Superior temporal gyrus (tissue), 1 donor: ENCODE data around the gene PHLPP2.

Experiments used
- DNase-seq: peaks from one replicate; pipeline ENCODE4 v3.0.0-alpha.2; 2016; ENCODE audit errors: extremely low spot score

Gene PHLPP2

GRCh38 chr16:71669926-71670536, 54.5 kb downstream of the PHLPP2 start:
- no peak for DNase-seq

- DNase-seq, result no peak
Measured at GRCh38 chr16:71666928-71667707, 57.4 kb downstream of the PHLPP2 start.

DNA sequence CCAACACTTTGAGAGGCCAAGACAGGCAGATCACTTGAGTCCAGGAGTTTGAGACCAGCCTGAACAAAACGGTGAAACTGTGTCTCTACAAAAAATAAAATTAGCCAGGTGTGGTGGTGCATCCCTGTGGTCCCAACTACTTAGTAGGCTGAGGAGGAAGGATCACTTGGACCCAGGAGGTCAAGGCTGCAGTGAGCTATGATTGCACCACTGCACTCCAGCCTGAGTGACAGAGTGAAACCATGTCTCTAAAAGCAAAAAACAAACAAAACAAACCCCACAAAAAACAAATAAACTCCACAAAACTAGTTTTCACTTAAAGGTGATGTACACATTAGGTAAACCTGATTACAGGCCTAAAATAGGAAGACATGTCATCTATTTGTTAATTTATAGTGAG, 58.2 kb downstream of the PHLPP2 start:
- DNase-seq, result no peak

DNA sequence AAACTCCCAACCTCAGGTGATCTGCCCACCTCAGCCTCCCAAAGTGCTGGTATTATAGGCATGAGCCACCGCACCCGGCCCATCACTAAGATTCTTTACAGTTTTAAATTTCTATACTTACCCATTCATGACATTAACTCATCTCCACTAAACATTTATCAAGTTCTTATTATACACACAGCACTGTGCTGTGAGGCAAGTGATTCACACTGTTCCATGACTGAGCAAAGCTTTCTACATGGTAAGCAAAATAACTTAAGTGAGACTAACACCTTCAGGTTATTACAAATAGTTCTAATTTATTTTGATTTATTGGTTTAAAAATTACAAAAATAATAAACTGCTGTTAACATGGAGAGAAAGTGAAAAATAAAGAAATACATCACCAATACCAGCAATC, 65.0 kb downstream of the PHLPP2 start:
- no peak for DNase-seq

- no peak for DNase-seq
Measured at GRCh38 chr16:71658771-71659170, 65.7 kb downstream of the PHLPP2 start.

- no peak for DNase-seq
Measured at GRCh38 chr16:71649704-71650103, 74.8 kb downstream of the PHLPP2 start.

GRCh38 chr16:71648921-71649320, 75.6 kb downstream of the PHLPP2 start:
- DNase-seq, result no peak

DNA sequence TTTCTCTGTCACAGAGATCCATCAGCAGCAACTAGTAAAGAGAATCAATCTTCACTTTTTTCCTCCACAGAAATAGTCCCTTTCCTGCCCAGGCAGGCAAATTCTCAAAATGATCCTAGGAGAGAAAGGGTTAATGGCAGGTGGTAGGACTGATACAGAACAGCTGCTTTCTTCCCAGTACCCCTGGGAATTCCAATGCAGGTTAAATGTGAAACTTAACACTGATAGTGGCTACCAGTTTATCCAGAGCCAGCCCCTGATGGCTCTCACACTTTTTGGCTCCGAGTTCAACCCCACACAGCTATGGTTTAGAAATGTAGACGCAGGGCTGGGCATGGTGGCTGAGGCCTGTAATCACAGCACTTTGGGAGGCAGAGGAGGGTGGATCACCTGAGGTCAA, 76.3 kb downstream of the PHLPP2 start:
- DNase-seq, result no peak

DNA sequence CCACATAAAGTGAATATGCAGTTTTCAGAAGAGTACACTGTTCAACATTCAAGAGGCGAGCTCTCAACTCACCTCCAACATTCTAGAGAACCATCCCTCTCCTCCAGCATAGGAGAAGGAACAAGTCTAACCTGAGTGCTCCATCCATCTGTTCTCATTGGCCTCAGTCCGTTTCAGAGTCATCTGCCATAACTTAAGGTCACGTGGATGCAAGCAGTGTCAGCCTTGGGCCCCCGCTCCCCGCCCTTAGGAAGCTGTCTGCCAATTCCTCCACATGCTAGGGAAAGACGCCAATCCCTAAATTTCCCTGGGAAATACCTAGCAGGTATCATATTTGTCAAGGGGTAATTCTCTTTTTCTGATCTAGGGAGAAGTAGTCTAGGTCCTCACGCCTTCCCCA, 77.1 kb downstream of the PHLPP2 start:
- no peak for DNase-seq

DNA sequence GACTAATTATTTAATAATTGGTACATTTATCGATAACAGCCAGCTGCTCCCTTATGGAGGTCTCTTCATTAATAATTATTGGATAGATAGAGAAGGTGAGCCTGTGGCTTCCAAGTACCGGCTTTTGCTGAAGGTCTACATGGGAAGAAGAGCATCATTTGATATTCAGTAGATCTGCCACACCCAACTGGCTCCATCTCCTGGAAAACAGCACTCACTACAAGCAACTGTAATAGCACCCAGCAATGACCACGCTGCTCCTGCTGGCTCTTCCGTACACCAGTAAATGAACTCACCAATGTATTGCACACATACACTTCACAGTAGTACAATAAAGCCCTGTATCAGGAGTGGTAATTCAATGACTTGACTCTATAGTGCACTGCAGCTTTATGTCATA, 79.1 kb downstream of the PHLPP2 start:
- no peak for DNase-seq

DNA sequence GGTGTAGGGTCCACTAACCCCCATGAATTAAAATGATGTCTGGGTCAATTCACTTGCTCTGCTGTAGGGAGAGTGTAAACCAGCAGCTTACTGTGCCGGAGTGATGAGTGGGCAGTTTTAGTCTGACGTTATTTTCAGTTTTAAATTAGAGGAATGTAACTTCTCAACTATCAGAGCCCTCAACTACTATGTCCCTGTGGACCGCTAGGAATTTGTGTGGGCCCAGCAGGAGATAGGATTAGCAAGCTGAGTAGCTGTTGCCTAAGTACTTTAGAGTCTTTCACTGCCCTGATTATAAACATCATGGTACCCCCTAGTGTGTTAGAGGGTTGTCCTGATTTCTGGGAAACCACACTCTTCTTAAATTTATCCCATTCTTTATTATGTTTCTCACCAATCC, 87.1 kb downstream of the PHLPP2 start:
- DNase-seq, result no peak

GRCh38 chr16:71635632-71636031, 88.9 kb downstream of the PHLPP2 start:
- DNase-seq, result no peak

DNA sequence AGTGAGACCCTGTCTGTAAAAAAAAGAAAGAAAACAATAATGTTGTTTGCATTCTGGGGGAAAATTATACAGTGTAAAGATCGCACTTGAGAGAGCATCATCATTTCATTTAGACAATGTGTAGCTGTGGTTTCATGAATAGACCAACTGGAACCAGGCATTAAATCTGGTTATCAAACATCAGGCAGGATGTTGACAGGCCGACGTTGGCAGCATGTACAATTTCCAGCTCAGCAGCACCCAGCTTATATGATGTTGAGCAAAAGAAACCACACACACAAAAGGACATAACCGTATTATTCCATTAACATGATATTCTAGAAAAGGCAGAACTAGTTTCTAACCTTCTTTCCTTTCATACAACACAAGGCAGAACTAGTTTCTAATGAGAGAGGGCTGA, 92.7 kb downstream of the PHLPP2 start:
- DNase-seq, result no peak

- no peak for DNase-seq
Measured at GRCh38 chr16:71630808-71631207, 93.7 kb downstream of the PHLPP2 start.

DNA sequence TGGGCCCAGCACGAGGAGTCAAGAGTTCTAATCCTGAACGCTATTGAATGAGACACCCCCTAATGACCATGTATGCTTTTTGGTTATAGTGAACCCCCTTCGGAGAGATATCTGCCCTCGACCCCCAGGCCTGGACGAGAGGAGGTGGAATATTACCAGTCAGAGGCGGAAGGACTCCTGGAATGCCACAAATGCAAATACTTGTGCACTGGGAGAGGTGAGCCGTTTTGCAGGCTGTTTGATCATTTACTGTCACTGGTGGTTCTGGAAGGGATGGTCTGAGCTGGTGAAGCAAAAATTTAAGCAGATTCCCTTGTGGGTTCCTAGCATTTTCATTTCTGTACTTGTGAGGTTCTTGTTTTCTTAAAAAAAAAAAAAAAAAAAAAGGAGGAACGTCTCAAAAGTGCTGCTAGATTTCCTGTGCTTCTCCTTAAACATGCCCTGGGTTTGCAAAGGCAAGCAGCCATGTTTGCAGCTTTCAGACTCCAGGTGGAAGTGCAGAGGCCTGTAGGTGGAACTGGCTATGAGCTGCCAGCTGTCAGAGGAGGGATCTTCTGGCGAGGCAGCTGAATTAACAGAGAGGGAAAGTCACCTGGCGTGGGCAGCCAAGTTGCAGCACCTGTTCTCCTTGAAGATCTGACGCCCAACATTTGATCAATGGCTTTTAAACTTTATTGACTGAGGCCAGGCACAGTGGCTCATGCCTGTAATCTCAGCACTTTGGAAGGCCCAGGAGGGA, 95.1 kb downstream of the PHLPP2 start:
- no peak for DNase-seq

DNA sequence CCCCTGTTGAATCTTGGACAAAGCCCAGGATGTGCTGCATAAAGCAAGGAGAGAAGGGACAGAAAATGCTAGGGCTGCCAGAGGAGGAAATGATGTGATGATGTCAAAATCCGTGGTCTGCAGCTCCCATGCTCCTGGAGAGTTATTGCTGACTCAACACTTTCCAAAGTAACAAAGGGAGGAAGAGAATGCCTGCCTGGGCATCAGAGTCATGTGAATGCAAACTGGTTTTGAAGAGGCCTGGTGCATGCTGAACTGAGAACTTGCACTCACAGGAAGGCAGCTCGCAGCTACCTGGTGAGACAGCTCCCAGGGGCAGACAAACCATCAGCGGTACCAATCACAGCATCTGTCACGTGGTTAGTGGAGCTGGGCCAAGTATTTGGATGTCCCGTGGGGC, 95.7 kb downstream of the PHLPP2 start:
- no peak for DNase-seq

- DNase-seq, result no peak
Measured at GRCh38 chr16:71627731-71628181, 96.7 kb downstream of the PHLPP2 start.

DNA sequence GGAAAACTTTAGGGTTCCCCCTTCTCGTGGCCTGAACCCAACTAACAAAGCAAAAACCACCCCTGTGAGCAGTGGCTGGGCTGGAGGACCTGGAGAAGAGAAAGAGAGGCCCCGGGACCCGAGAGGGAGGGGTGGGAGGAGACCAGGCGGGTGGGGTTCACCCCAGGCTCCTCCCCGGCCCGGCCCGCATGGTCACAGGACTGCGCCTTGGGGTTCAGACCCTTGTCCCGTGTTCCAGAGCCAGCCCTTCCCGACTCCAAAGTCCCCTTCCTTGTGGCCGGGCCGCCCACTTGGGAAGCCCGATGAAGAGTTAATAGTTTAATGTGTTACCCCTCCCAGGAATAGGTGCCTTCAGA, 97.7 kb downstream of the PHLPP2 start:
- no peak for DNase-seq

DNA sequence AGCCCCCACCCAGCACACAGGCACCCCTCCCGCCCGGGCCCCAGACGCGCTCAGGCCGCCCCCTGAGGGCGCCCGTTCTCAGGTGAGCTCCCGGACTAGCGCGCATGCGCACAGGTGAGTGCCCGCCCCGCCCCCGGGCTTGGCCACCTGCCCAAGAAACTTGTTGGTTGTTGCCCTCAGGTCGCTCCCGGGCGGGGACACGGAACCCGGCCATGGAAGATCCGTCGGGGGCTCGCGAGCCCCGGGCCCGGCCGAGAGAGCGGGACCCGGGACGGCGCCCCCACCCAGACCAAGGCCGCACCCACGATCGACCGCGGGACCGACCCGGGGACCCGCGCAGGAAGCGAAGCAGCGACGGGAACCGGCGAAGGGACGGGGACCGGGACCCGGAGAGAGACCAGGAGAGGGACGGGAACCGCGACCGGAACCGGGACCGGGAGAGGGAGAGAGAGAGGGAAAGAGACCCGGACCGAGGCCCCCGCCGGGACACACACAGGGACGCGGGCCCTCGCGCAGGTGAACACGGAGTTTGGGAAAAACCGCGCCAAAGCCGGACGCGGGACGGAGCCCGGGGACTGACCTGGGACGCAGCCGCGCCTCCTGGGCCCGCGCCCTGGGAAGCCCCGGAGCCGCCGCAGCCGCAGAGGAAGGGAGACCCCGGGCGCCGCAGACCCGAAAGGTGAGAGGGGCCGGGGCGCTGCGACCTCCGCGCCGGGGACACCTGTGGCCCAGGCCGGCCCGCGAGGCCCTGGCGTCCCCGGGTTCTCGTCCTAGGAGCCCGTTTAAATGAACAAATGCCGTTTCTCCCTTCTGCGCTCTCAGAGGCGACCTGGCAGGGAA, 98.3 kb downstream of the PHLPP2 start, which contains the start of gene MARVELD3:
TSS of gene MARVELD3 (plus strand) at position 167 of the 840 bp plus-strand sequence. CDS start at position 213, 46 bp downstream.
- no peak for DNase-seq

DNA sequence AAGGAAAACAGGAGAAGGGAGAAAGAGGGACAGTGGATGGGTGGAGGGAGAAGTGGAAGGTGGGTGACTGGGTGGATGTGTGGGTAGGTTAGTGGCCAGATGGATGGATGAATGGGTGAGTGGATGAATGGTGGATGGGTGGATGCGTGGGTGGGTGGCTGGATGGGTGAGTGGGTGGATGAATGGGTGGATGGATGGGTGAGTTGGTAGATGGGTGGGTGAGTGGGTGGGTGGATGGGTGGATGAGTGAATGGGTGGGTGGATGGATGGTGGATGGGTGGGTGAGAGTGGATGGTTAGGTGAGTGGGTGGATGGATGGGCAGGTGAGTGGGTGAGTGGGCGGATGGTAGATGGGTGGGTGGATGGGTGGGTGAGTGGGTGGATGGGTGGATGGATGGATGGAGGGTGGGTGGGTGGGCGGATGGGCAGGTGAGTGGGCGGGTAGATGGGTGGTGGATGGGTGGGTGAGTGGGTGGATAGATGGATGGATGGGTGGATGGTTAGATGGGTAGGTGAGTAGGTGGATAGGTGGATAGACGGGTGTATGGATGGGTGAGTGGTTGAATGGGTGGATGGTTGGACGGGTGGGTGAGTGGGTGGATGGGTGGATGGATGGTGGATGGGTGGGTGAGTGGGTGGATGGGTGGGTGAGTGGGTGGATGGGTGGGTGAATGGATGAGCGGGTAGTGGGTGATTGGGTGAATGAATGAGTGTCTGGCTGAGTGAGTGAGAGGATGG, 99.2 kb downstream of the PHLPP2 start:
- no peak for DNase-seq

DNA sequence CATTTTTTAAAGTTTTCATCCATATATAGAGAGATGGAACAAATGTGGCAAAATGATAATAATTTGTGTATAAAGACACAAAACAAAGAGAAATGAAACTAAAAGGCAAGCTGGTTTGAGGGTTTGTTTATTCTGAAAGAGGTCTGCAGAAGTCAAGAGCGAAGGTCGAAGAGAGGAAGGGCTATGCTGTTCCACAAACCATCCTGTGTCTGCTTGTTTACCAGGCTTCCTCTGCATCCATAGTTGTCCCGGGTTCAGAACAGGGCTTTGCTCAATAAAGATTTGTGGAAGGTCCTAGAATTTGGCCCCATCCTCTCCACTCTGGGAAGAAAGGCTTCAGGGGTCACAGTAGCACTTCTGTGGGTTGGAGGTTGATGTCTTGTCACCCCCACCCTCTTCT, 100.9 kb downstream of the PHLPP2 start:
- no peak for DNase-seq
